Tibial artery (tissue), 4 donors: ENCODE results near the gene VPS25.
A peak's percentile ranks its signal among the peaks of the same experiment; 100 is the strongest.

Experiments used
- DNase-seq, 2 donors: peaks; one replicate each; pipeline ENCODE4 v3.0.0-alpha.2; 2019
- H3K27ac ChIP-seq, 2 donors: fragments of 200-600 bp; sonication (generic) in 1 of 2; 1 replicate in 1 of 2; 2 replicates in 1 of 2; pipeline ENCODE4 v1.5.1; 2018 to 2019; ENCODE audit warnings: mild to moderate bottlenecking in 1 of 2
- H3K27me3 ChIP-seq, 2 donors: fragments of 200-600 bp; sonication (generic) in 1 of 2; one replicate each; pipeline versions ENCODE4 v1.5.1 to v1.6.0; 2016 to 2019
- H3K36me3 ChIP-seq, 3 donors: fragments of 200-600 bp; sonication (generic) in 2 of 3; one replicate each; pipeline ENCODE4 v1.5.1; 2016 to 2019; ENCODE audit warnings: mild to moderate bottlenecking in 2 of 3
- H3K4me1 ChIP-seq, 4 donors: fragments of 200-600 bp; sonication (generic) in 2 of 4; 1 replicate in 3 of 4; 2 replicates in 1 of 4; pipeline ENCODE4 v1.5.1; 2016 to 2019
- H3K4me3 ChIP-seq, 2 donors: fragments of 200-600 bp; sonication (generic) in 1 of 2; 1 replicate in 1 of 2; 2 replicates in 1 of 2; pipeline ENCODE4 v1.5.1; 2018 to 2019; ENCODE audit warnings: mild to moderate bottlenecking in 2 of 2
- H3K9me3 ChIP-seq, 3 donors: fragments of 200-600 bp; sonication (generic) in 1 of 3; one replicate each; pipeline ENCODE4 v1.5.1; 2016 to 2019
- intact Hi-C: fragments of 100-400 bp; cut with DNase I; formaldehyde crosslinking; loops from one replicate; pipeline ENCODE4 v1.15.0; 2023; ENCODE audit warnings: low total_unique reads
- TF ChIP-seq, protein P1 (sequence below), 2 experiments: fragments of 200-600 bp in 1 of 2; fragments of 450-650 bp in 1 of 2; IDR thresholded peaks; one replicate each; pipeline ENCODE4 v1.5.1; 2017 to 2019; ENCODE audit warnings: antibody characterized with exemption in 2 of 2, mild to moderate bottlenecking in 1 of 2, moderate library complexity in 1 of 2

VPS25 gene

DNA sequence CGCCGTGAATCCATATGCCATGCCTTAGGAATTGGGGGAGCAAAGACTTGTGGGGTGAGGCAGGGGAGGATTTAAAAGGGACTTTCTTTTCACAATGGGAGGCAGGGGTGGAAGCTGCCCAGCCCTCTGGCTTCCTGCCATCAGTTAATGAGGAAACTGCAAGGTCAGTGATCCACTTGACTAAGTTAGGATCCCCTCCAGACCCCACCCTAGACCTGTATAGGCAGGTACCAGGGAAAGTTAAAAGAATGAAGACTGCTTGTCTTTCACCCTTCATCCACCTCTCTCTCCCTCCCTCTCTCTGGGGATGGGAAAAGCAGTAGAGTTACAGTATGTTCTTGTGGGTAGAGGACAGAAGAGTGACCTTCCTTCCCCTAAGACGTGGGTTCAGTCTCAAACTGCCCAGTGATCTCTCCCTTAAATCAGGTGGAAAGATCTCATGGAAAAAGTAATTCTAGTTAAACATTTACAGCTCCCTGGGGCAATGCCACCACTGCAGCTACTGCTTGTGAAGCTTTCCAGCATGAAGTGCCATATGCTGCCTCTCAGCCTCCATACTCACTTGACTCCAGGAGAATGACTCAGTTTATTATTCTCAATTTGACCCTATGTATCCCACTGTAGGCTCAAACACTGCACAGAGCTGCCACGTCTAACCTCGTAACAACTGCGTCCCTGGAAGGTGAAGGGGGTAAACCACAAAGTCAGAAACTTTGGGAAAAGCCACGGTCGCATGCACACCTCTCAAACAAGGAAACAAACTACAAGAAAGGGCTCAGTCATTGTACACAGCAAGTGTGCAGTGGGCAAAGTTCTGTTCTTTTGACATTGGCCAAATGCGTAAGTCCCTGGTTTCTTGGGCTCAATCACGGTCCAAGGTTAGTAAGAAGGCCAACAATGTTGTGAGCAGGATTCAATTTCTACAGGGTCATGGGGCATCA is 24.1 kb downstream of the VPS25 start:
- intact Hi-C loops: no loop called here
- Histone ChIP-seq H3K36me3 (peaks cover 0 to 21% (median 4%) of the 10 kb centered on the region in 3 donors), H3K27me3 (no peaks in the 10 kb centered on the region), H3K4me3 (peak overlapping the region; percentile 61 to 65), H3K27ac (no peak overlapping the region), H3K9me3 (no peaks in the 10 kb centered on the region), H3K4me1 (peaks cover 0 to 22% (median 19%) of the 10 kb centered on the region in 4 donors)
- no peak for DNase-seq
- TF ChIP-seq, protein P1, sequence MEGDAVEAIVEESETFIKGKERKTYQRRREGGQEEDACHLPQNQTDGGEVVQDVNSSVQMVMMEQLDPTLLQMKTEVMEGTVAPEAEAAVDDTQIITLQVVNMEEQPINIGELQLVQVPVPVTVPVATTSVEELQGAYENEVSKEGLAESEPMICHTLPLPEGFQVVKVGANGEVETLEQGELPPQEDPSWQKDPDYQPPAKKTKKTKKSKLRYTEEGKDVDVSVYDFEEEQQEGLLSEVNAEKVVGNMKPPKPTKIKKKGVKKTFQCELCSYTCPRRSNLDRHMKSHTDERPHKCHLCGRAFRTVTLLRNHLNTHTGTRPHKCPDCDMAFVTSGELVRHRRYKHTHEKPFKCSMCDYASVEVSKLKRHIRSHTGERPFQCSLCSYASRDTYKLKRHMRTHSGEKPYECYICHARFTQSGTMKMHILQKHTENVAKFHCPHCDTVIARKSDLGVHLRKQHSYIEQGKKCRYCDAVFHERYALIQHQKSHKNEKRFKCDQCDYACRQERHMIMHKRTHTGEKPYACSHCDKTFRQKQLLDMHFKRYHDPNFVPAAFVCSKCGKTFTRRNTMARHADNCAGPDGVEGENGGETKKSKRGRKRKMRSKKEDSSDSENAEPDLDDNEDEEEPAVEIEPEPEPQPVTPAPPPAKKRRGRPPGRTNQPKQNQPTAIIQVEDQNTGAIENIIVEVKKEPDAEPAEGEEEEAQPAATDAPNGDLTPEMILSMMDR (IDR thresholded peaks at IDR 0.05): no peak

DNA sequence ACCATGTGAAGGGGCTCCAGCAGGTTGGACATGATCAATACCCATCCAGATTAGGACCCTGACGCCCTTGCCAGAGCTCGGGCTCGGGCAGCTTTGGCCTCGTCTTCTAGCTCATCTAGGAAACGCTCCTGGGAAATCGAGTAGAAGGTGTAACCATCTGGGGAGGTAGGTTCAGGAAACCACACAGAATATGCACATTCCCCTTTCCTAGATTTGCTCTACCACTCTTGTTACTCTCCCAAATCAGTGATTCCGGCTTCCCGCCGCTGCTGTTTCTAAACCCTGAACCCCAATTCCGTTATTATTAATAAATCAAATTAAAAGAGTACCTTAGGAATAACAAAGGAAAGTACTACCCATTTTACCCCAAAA is 24.7 kb downstream of the VPS25 start:
- no peaks in the 10 kb centered on the region for H3K27me3 ChIP-seq
- intact Hi-C loops: no loop called here
- DNase-seq: no peak
- H3K36me3 ChIP-seq: peaks cover 0 to 21% (median 4%) of the 10 kb centered on the region in 3 donors
- TF ChIP-seq, protein P1 (IDR thresholded peaks at IDR 0.05): no peak
- H3K9me3 ChIP-seq: no peaks in the 10 kb centered on the region
- peak overlapping the region; percentile 61 to 65 for H3K4me3 ChIP-seq
- peaks cover 0 to 22% (median 19%) of the 10 kb centered on the region in 4 donors for H3K4me1 ChIP-seq
- peak overlapping the region; percentile 67 for H3K27ac ChIP-seq

DNA sequence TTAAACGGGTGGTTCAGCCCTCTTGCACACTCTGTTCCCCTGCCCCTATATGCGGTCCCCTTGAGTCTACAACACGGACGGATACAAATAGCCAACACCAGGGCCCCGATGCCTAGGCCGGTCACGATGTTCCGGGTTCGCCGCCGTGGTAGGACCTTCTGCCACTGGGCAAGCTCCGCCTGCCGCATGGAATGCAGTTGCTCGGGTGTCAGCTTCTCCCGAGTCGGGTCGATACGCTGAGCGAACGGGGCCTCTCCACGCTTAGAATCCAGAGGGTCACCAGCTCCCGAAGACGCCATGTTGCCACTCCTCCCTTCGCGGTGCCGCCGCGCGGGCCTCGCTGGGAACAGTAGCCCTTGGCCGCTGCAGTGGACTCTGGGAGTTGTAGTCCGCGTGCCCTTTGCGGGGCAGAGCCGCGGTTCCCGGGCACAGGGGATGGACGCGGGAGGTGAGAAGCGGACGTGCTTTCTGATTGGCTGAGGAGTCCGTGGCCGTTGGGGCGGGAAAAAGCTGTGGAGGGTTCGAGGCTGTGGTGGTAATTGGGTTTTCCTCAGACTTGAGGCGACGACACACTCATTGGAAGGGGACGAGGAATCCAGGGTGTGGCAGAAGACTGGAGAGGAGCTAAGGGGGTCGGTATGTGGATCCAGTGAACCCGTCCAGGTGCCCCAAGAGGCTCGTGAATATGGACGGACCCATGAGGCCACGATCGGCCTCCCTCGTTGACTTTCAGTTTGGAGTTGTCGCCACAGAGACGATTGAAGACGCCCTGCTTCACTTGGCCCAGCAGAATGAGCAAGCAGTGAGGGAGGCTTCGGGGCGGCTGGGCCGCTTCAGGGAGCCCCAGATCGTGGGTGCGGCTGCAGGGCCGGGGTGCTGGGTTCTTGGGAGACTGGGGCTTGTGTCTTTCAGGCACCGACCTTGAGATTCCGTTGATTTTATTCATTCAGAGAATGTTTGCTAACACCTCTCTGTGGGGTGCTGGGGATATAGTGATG is 25.4 kb downstream of the VPS25 start, which contains the start of the genes CNTD1 and COA3:
CNTD1 (plus strand) TSS at position 479 of the 998 bp plus-strand sequence; CDS start at position 686, 207 bp downstream.
COA3 (minus strand) TSS at position 322 of the 998 bp plus-strand sequence; CDS start at position 299, 23 bp downstream.
- H3K4me1 ChIP-seq: peaks cover 0 to 22% (median 19%) of the 10 kb centered on the region in 4 donors
- TF ChIP-seq, protein P1 (IDR thresholded peaks at IDR 0.05): no peak
- H3K27me3 ChIP-seq: no peaks in the 10 kb centered on the region
- H3K9me3 ChIP-seq: no peaks in the 10 kb centered on the region
- peak; percentile 84 to 89 for DNase-seq
- peak within 1 kb of the TSS; percentile 67 for H3K27ac ChIP-seq
- intact Hi-C loops: no loop called here
- peaks cover 0 to 21% (median 4%) of the 10 kb centered on the region in 3 donors for H3K36me3 ChIP-seq
- peak within 1 kb of the TSS; percentile 61 to 65 for H3K4me3 ChIP-seq

DNA sequence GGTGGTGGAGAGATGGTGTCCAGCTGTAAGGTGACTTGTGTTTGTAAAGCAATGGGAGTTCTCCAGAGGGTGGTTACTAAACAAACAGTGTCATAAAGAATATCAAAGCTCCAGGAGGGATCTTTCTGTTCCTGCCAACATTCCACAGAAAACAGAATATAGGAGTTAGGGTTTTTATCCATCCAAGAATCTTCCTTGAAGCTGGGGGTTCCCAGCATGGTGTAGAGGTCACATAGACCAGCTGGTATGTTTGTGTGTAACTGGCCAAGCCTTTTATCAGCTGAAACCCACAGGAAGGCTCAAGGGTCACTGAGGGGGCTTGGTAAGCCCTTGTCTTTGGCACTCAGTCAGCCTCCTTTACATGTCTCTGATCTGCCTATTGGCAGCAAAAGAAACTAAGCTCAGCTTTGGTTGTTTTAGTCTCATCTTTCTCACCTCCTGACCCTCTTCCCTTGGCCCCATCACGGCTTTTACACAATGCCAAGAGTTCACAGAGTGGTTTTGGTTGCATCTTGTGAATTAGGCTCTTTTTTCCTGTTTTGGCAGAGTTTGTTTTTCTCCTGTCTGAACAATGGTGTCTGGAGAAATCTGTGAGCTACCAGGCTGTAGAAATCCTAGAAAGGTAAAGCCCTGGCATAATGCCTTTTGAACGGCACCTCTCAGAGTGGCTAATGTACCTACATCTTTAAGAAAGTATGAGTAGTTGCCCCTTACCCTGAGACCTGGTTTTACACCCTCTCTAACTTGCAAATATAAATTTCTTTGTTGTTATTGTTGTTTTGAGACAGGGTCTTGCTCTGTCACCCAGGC is 30.0 kb downstream of the VPS25 start:
- no peaks in the 10 kb centered on the region for H3K27me3 ChIP-seq
- H3K4me1 ChIP-seq: peaks cover 0 to 7% (median 5%) of the 10 kb centered on the region in 4 donors
- no peak for DNase-seq
- TF ChIP-seq, protein P1 (IDR thresholded peaks at IDR 0.05): no peak
- no peak overlapping the region for H3K4me3 ChIP-seq
- no peaks in the 10 kb centered on the region for H3K9me3 ChIP-seq
- intact Hi-C loops: no loop called here
- H3K27ac ChIP-seq: no peak overlapping the region
- H3K36me3 ChIP-seq: no peaks in the 10 kb centered on the region
